Measurements from ENCODE around the gene GTF2E1. TPM values are rescaled to one million over a fixed set of nuclear protein-coding genes. Genes with fewer than 3 reads are reported as not detected.

The GTF2E1 gene
- polyA plus RNA-seq, 2 of the 4 experiments (the other 2 are of a cell fraction), result 18.6 to 26.8 TPM

DNA sequence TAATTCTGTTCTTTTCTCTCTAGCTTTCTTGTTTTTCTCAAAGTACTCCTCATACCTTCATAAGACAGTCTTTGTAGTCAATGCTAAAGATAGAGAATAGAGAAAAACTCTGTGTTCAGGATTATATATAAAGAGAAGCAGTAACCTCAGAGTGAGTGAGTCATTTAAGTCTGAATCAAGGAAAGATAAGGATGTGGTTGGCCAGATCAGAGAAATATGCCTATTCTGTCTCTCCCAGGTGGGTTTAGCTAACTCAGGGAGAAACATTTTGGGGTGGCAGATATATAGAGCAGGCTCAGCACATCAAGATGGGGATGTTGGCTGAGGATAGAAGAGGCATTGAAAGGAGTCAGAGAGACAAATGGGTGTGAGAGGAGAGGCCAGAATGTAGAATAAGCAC lies 31.4 kb downstream of the GTF2E1 start:
- Histone ChIP-seq H3K4me1 (no peaks in the 10 kb centered on the region), H3K4me3 (no peak overlapping the region), H3K27ac (no peak overlapping the region), H3K9me3 (no peaks in the 10 kb centered on the region), H3K4me2 (no peak overlapping the region)
- DNase-seq (ENCODE audit: low read depth in 1 of 2, low spot score in 1 of 2) (no peak), ATAC-seq (no peak), FAIRE-seq (no peak)
- POLR2A ChIA-PET, result no interaction called here
- no peak for TF ChIP-seq CHD2 (IDR thresholded peaks at IDR 0.05; ENCODE audit: low read length, partially characterized antibody)
- TF ChIP-seq EHMT2 (IDR thresholded peaks at IDR 0.05; ENCODE audit: low read depth), result no peak
- TF ChIP-seq FOSL2 (IDR thresholded peaks at IDR 0.05), result no peak
- TF ChIP-seq FOSL2 (CRISPR knock-in tag; IDR thresholded peaks at IDR 0.05), result no peak
- TF ChIP-seq FOSB (CRISPR knock-in tag; IDR thresholded peaks at IDR 0.05), result no peak
- TF ChIP-seq, protein P1, sequence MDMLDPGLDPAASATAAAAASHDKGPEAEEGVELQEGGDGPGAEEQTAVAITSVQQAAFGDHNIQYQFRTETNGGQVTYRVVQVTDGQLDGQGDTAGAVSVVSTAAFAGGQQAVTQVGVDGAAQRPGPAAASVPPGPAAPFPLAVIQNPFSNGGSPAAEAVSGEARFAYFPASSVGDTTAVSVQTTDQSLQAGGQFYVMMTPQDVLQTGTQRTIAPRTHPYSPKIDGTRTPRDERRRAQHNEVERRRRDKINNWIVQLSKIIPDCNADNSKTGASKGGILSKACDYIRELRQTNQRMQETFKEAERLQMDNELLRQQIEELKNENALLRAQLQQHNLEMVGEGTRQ (IDR thresholded peaks at IDR 0.05), result no peak
- TF ChIP-seq NPAS2 (CRISPR knock-in tag; IDR thresholded peaks at IDR 0.05; ENCODE audit: borderline replicate concordance), result no peak
- no peak for TF ChIP-seq RCOR1 (IDR thresholded peaks at IDR 0.05; ENCODE audit: low read depth, low read length)
- TF ChIP-seq, protein P2, sequence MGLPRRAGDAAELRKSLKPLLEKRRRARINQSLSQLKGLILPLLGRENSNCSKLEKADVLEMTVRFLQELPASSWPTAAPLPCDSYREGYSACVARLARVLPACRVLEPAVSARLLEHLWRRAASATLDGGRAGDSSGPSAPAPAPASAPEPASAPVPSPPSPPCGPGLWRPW (IDR thresholded peaks at IDR 0.05), result no peak
- TF ChIP-seq BCL3 (IDR thresholded peaks at IDR 0.05), result no peak
- TF ChIP-seq CEBPB (IDR thresholded peaks at IDR 0.05), result no peak
- TF ChIP-seq HEYL (CRISPR knock-in tag; IDR thresholded peaks at IDR 0.05), result no peak
- TF ChIP-seq SMC3 (IDR thresholded peaks at IDR 0.05), result no peak
- TF ChIP-seq HOXA7 (CRISPR knock-in tag; IDR thresholded peaks at IDR 0.05), result no peak
- CTCF ChIA-PET, result interaction anchor here (2.1 kb wide), 1 partner anchor 21 kb away, joined by 13 read pairs; no protein-coding TSS in a partner anchor

DNA sequence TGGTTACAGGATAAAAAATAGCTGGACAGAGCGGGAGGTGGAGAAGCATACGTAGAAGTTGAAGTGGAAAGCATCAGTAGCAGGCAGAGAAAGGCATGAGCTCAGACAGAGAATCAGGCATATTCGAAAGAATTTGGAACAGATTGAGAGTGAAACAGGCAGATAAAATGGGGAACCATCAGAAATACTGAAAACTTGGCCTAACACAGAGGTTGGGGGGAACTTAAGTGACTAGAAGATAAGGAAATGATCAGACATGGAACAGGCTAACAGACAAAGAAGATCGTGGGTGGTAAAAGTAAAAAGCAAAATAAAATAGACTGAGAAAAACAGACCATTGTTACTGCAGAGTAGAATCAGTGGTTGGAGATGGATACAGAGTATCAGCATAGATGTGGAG lies 32.9 kb downstream of the GTF2E1 start:
- FAIRE-seq, result no peak
- ATAC-seq, result no peak
- no peak for DNase-seq (ENCODE audit: low read depth in 1 of 2, low spot score in 1 of 2)
- H3K4me1 ChIP-seq, result peaks cover 2% of the 10 kb centered on the region
- H3K4me2 ChIP-seq, result no peak overlapping the region
- H3K27ac ChIP-seq, result no peak overlapping the region
- H3K9me3 ChIP-seq, result no peaks in the 10 kb centered on the region
- WGBS (ENCODE audit: missing lambda C conversion rate), result 90% methylated on average over 3 of the region's 4 CpGs
- TF ChIP-seq, protein P2 (IDR thresholded peaks at IDR 0.05), result no peak
- TF ChIP-seq MYC (IDR thresholded peaks at IDR 0.05; ENCODE audit: borderline replicate concordance, low read length) (no peak), JUNB (IDR thresholded peaks at IDR 0.05) (no peak), HOXB5 (CRISPR knock-in tag; IDR thresholded peaks at IDR 0.05) (no peak), CHD2 (IDR thresholded peaks at IDR 0.05; ENCODE audit: low read length, partially characterized antibody) (no peak), KDM1A (IDR thresholded peaks at IDR 0.05; ENCODE audit: low read depth) (no peak), CBX2 (IDR thresholded peaks at IDR 0.05; ENCODE audit: borderline replicate concordance, low read depth) (no peak), BHLHE40 (IDR thresholded peaks at IDR 0.05; ENCODE audit: low read depth, low read length) (no peak), CHD4 (IDR thresholded peaks at IDR 0.05; ENCODE audit: borderline replicate concordance) (no peak), MAFK (IDR thresholded peaks at IDR 0.05; ENCODE audit: partially characterized antibody) (no peak), ZSCAN20 (CRISPR knock-in tag; IDR thresholded peaks at IDR 0.05) (no peak), EHMT2 (IDR thresholded peaks at IDR 0.05; ENCODE audit: low read depth) (no peak), HEYL (CRISPR knock-in tag; IDR thresholded peaks at IDR 0.05) (no peak), RARB (CRISPR knock-in tag; IDR thresholded peaks at IDR 0.05) (no peak), JUN (IDR thresholded peaks at IDR 0.05) (no peak)
- ChIA-PET CTCF (interaction anchor here (1.7 to 2.4 kb wide), 2 partner anchors 20 to 210 kb away, joined by 3 to 8 read pairs; no protein-coding TSS in a partner anchor), POLR2A (no interaction called here)
- no peak overlapping the region for H3K4me3 ChIP-seq

Measured in A549 (cell line).